Measurements from ENCODE around the gene IL15.

DNA sequence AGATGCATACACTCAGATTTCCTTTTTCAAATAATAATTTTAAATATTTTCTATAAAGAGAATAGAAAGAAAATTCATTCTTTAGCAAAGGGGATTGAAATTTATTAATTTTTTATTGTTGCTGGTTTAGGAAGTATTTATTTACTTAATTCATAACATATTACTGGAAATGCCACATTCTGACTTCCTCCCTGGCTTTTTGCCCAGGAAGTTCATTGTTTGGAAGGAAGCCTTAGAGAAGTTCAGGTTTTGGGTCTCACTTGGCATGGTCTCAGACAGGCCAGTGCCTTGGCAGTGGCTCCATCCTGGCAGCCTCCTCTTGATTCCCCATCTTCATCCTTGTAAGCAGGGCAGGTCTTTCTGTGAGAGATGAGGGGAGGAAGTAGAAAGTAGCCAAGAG lies 50.5 kb downstream of the IL15 start:
- TF ChIP-seq, protein P1, sequence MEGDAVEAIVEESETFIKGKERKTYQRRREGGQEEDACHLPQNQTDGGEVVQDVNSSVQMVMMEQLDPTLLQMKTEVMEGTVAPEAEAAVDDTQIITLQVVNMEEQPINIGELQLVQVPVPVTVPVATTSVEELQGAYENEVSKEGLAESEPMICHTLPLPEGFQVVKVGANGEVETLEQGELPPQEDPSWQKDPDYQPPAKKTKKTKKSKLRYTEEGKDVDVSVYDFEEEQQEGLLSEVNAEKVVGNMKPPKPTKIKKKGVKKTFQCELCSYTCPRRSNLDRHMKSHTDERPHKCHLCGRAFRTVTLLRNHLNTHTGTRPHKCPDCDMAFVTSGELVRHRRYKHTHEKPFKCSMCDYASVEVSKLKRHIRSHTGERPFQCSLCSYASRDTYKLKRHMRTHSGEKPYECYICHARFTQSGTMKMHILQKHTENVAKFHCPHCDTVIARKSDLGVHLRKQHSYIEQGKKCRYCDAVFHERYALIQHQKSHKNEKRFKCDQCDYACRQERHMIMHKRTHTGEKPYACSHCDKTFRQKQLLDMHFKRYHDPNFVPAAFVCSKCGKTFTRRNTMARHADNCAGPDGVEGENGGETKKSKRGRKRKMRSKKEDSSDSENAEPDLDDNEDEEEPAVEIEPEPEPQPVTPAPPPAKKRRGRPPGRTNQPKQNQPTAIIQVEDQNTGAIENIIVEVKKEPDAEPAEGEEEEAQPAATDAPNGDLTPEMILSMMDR (conservative IDR thresholded peaks at IDR 0.05; ENCODE audit: low read length): no peak
- TF ChIP-seq EZH2phosphoT487 (IDR thresholded peaks at IDR 0.05; ENCODE audit: borderline replicate concordance): no peak

Measured in Loucy (cell line).